HG02678 (cell line): ENCODE measurements around the gene ZBTB20.

Experiments used
- ATAC-seq: cut with Tn5 transposase; IDR thresholded peaks from one replicate; pipeline ENCODE4 v1.9.1; 2021; ENCODE audit warnings: mild to moderate bottlenecking, moderate library complexity; ENCODE audit not compliant: unreplicated experiment

The ZBTB20 gene

GRCh38 chr3:114558271-114558670 lies 588.8 kb downstream of the ZBTB20 start:
- no peak for ATAC-seq

- no peak for ATAC-seq
These were observed 589.3 kb downstream of the ZBTB20 start for GRCh38 chr3:114557791-114558190.

GRCh38 chr3:114556657-114557213 lies 590.4 kb downstream of the ZBTB20 start:
- ATAC-seq = no peak

GRCh38 chr3:114554731-114555130 lies 592.4 kb downstream of the ZBTB20 start:
- ATAC-seq = no peak

- ATAC-seq = no peak
These were observed 593.0 kb downstream of the ZBTB20 start for GRCh38 chr3:114553949-114554593.

- ATAC-seq = no peak
These were observed 594.6 kb downstream of the ZBTB20 start for GRCh38 chr3:114552527-114552812.

GRCh38 chr3:114551770-114552526 lies 595.1 kb downstream of the ZBTB20 start:
- ATAC-seq = no peak

- ATAC-seq = no peak
These were observed 596.9 kb downstream of the ZBTB20 start for GRCh38 chr3:114550165-114550564.

- ATAC-seq = no peak
These were observed 601.9 kb downstream of the ZBTB20 start for GRCh38 chr3:114545193-114545592.

GRCh38 chr3:114542359-114542758 lies 604.7 kb downstream of the ZBTB20 start:
- ATAC-seq = no peak

- ATAC-seq = no peak
These were observed 607.6 kb downstream of the ZBTB20 start for GRCh38 chr3:114539525-114539924.

- ATAC-seq = no peak
These were observed 608.9 kb downstream of the ZBTB20 start for GRCh38 chr3:114538211-114538610.

GRCh38 chr3:114528517-114528916 lies 618.6 kb downstream of the ZBTB20 start:
- no peak for ATAC-seq

GRCh38 chr3:114527036-114527644 lies 619.9 kb downstream of the ZBTB20 start:
- no peak for ATAC-seq

GRCh38 chr3:114525278-114525677 lies 621.8 kb downstream of the ZBTB20 start:
- ATAC-seq = no peak

GRCh38 chr3:114519415-114519814 lies 627.7 kb downstream of the ZBTB20 start:
- ATAC-seq = no peak

GRCh38 chr3:114518206-114518808 lies 628.8 kb downstream of the ZBTB20 start:
- no peak for ATAC-seq

- ATAC-seq = no peak
These were observed 636.9 kb downstream of the ZBTB20 start for GRCh38 chr3:114510201-114510600.

- no peak for ATAC-seq
These were observed 637.3 kb downstream of the ZBTB20 start for GRCh38 chr3:114509756-114510155.

- ATAC-seq = no peak
These were observed 638.1 kb downstream of the ZBTB20 start for GRCh38 chr3:114508976-114509375.

GRCh38 chr3:114508208-114508607 lies 638.9 kb downstream of the ZBTB20 start:
- no peak for ATAC-seq
